Measurements from ENCODE around the gene PROP1.
A peak's percentile ranks its signal among the peaks of the same experiment; 100 is the strongest.

PROP1 gene

GRCh38 chr5:177987326-177987725 is 8.7 kb downstream of the PROP1 start:
- TF ChIP-seq ZNF239 (tag by site-specific recombination; IDR thresholded peaks at IDR 0.05) (no peak), ZNF184 (tag by site-specific recombination; IDR thresholded peaks at IDR 0.05) (no peak), ZBTB7A (tag by site-specific recombination; IDR thresholded peaks at IDR 0.05; ENCODE audit: low read depth) (no peak), ZNF132 (tag by site-specific recombination; IDR thresholded peaks at IDR 0.05; ENCODE audit: borderline replicate concordance) (no peak), ZNF48 (tag by site-specific recombination; IDR thresholded peaks at IDR 0.05) (no peak), ZSCAN4 (tag by site-specific recombination; IDR thresholded peaks at IDR 0.05) (no peak), ZBTB17 (tag by site-specific recombination; IDR thresholded peaks at IDR 0.05) (no peak), ZNF18 (tag by site-specific recombination; IDR thresholded peaks at IDR 0.05) (no peak), ZBTB8A (tag by site-specific recombination; IDR thresholded peaks at IDR 0.05) (no peak), SP3 (tag by site-specific recombination; IDR thresholded peaks at IDR 0.05) (no peak)
- POLR2A ChIA-PET, result no interaction called here
- Histone ChIP-seq H3K27ac (ENCODE audit: extremely low read depth, low read depth, low read length) (no peak overlapping the region), H3K9me3 (ENCODE audit: control insufficient read depth, insufficient read depth, low read depth, low read length) (no peaks in the 10 kb centered on the region), H3K4me1 (ENCODE audit: control insufficient read depth, insufficient read depth, low read length) (no peaks in the 10 kb centered on the region), H3K36me3 (ENCODE audit: control insufficient read depth in 2 of 2, insufficient read depth in 1 of 2, low read length in 2 of 2) (no peaks in the 10 kb centered on the region), H3K4me3 (ENCODE audit: low read depth, low read length) (no peak overlapping the region)
- CTCF ChIA-PET, result interaction anchor here (0.6 kb wide), 1 partner anchor 14 kb away, joined by 3 read pairs; no protein-coding TSS in a partner anchor

- Histone ChIP-seq H3K4me3 (ENCODE audit: low read depth, low read length) (no peak overlapping the region), H3K36me3 (ENCODE audit: control insufficient read depth in 2 of 2, insufficient read depth in 1 of 2, low read length in 2 of 2) (no peaks in the 10 kb centered on the region), H3K4me1 (ENCODE audit: control insufficient read depth, insufficient read depth, low read length) (no peaks in the 10 kb centered on the region), H3K27ac (ENCODE audit: extremely low read depth, low read depth, low read length) (no peak overlapping the region), H3K9me3 (ENCODE audit: control insufficient read depth, insufficient read depth, low read depth, low read length) (no peaks in the 10 kb centered on the region)
- POLR2A ChIA-PET, result no interaction called here
- TF ChIP-seq ZBTB26 (tag by site-specific recombination; optimal IDR thresholded peaks at IDR 0.05) (no peak), EGR2 (tag by site-specific recombination; IDR thresholded peaks at IDR 0.05; ENCODE audit: low read depth) (peak; percentile 48; the same call in 1 of the 2 replicates), ZFHX2 (tag by site-specific recombination; conservative IDR thresholded peaks at IDR 0.05) (peak; percentile 74)
- CTCF ChIA-PET, result no interaction called here
These were observed 10.5 kb downstream of the PROP1 start for GRCh38 chr5:177985430-177986040.

GRCh38 chr5:177984584-177985206 is 11.3 kb downstream of the PROP1 start:
- POLR2A ChIA-PET, result no interaction called here

More at GRCh38 chr5:177984584-177985206, 11.3 kb downstream of the PROP1 start:
- Histone ChIP-seq H3K4me1 (ENCODE audit: control insufficient read depth, insufficient read depth, low read length) (no peaks in the 10 kb centered on the region), H3K9me3 (ENCODE audit: control insufficient read depth, insufficient read depth, low read depth, low read length) (no peaks in the 10 kb centered on the region), H3K27ac (ENCODE audit: extremely low read depth, low read depth, low read length) (no peak overlapping the region), H3K36me3 (ENCODE audit: control insufficient read depth in 2 of 2, insufficient read depth in 1 of 2, low read length in 2 of 2) (no peaks in the 10 kb centered on the region), H3K4me3 (ENCODE audit: low read depth, low read length) (no peak overlapping the region)
- CTCF ChIA-PET, result interaction anchor here (1.2 kb wide), 1 partner anchor 71 kb away, joined by 5 read pairs; no protein-coding TSS in a partner anchor
- no peak for TF ChIP-seq ZNF404 (tag by site-specific recombination; IDR thresholded peaks at IDR 0.05)
